BJ (cell line): ENCODE data around the gene DIAPH1. TPM values are rescaled to one million over a fixed set of nuclear protein-coding genes. Genes with fewer than 3 reads are reported as not detected.
A peak's percentile ranks its signal among the peaks of the same experiment; 100 is the strongest.

Source experiments
- CTCF ChIA-PET: fragments of 350-600 bp; formaldehyde crosslinking; extraction: SDS; loops from one replicate; lab custom pipeline; 2021; ENCODE audit warnings: antibody characterized with exemption, inconsistent platforms; lab: Yijun Ruan, JAX
- POLR2A ChIA-PET: fragments of 300-600 bp; sonication (Branson Sonifier 250); formaldehyde crosslinking; extraction: SDS; loops from one replicate; lab custom pipeline; 2021; ENCODE audit warnings: antibody characterized with exemption; lab: Charles Lee
- DNase-seq: peaks from one replicate; pipeline ENCODE4 v3.0.0-alpha.2; 2011; ENCODE audit warnings: low read depth
- H3K27me3 ChIP-seq: 2 replicates; pipeline ENCODE4 v1.6.0; 2011; ENCODE audit warnings: low read length; ENCODE audit not compliant: control insufficient read depth, insufficient read depth
- H3K36me3 ChIP-seq: 2 replicates; pipeline ENCODE4 v1.5.1; 2011; ENCODE audit warnings: low read length; ENCODE audit not compliant: control insufficient read depth, insufficient read depth
- H3K4me3 ChIP-seq: 2 replicates; pipeline ENCODE4 v1.5.1; 2011; ENCODE audit warnings: low read depth, mild to moderate bottlenecking, control low read depth, low read length
- CTCF ChIP-seq: IDR thresholded peaks from 2 replicates; pipeline ENCODE4 v1.5.1; 2011; ENCODE audit warnings: low read depth, mild to moderate bottlenecking, control low read depth, inconsistent platforms, low read length, moderate library complexity; ENCODE audit not compliant: insufficient read depth
- polyA plus RNA-seq: library from polyadenylated mRNA; depleted of rRNA; stranded (reverse); fragments of >200 nt; gene quantifications from 2 replicates; pipeline ENCODE4 v1.2.3, GENCODE V29; 2011

Gene DIAPH1
- polyA plus RNA-seq, 1 experiment, result 36.6 TPM

GRCh38 chr5:141608557-141608956 lies 10.2 kb downstream of the DIAPH1 start:
- DNase-seq, result no peak
- CTCF ChIA-PET, result interaction anchor here (1.6 to 3.5 kb wide), 4 partner anchors 9 to 17 kb away, joined by 7 to 24 read pairs (median 11); partner anchors contain the start of gene DIAPH1
- H3K4me3 ChIP-seq, result no peak overlapping the region
- TF ChIP-seq CTCF, result no peak
- no peaks in the 10 kb centered on the region for H3K36me3 ChIP-seq
- POLR2A ChIA-PET, result no interaction called here
- H3K27me3 ChIP-seq, result no peaks in the 10 kb centered on the region

DNA sequence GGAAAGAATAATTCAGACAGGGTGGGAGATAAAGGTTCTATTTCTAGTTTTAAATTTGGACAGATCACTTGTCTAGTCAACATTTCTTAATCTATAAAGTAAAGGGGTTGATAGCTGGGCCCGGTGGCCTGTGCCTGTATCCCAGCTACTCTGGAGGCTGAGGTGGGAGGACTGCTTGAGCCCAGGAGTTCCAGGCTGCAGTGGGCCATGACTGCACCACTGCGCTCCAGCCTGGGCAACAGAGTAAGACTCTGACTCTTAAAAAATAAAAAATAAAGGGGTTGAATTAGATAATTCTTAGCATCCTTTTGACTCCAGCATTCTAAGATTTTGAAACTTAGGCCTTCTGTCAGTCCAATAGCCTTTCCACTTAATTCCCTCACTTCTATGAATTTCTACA lies 10.8 kb downstream of the DIAPH1 start:
- ChIA-PET POLR2A (no interaction called here), CTCF (interaction anchor here (0.5 to 3.5 kb wide), 6 partner anchors 9 to 221 kb away, joined by 3 to 24 read pairs (median 8); partner anchors contain the start of gene DIAPH1)
- no peaks in the 10 kb centered on the region for H3K27me3 ChIP-seq
- no peak for TF ChIP-seq CTCF
- no peak overlapping the region for H3K4me3 ChIP-seq
- no peaks in the 10 kb centered on the region for H3K36me3 ChIP-seq
- no peak for DNase-seq

- no peaks in the 10 kb centered on the region for H3K36me3 ChIP-seq
- CTCF ChIA-PET, result interaction anchor here (0.7 to 4.7 kb wide), 3 partner anchors 9 to 14 kb away, joined by 3 to 23 read pairs (median 3); partner anchors contain the start of gene DIAPH1
- no peaks in the 10 kb centered on the region for H3K27me3 ChIP-seq
- POLR2A ChIA-PET, result interaction anchor here (0.6 kb wide), 1 partner anchor 11 kb away, joined by 5 read pairs; no protein-coding TSS in a partner anchor
- TF ChIP-seq CTCF, result no peak
- H3K4me3 ChIP-seq, result no peak overlapping the region
- DNase-seq, result no peak
Observed at GRCh38 chr5:141605523-141606277, 13.1 kb downstream of the DIAPH1 start.

- POLR2A ChIA-PET, result no interaction called here
- CTCF ChIA-PET, result interaction anchor here (0.7 to 8.7 kb wide), 7 partner anchors 10 to 40 kb away, joined by 3 to 81 read pairs (median 4); partner anchors contain the start of gene DIAPH1
- peak; percentile 94 for DNase-seq
- no peak for TF ChIP-seq CTCF
- no peaks in the 10 kb centered on the region for H3K36me3 ChIP-seq
- H3K4me3 ChIP-seq, result no peak overlapping the region
- H3K27me3 ChIP-seq, result no peaks in the 10 kb centered on the region
Observed at GRCh38 chr5:141603923-141604717, 14.7 kb downstream of the DIAPH1 start.
